T-helper 2 cell (primary cell): ENCODE data around the gene SHC3.
"Not testable (repeated sequence)": the region's sequence is repeated elsewhere in the genome, so short reads cannot be mapped to it uniquely, and the experiment has no call there.

Experiments used
- DNase-seq, 5 experiments: peaks; one replicate each; pipeline versions ENCODE4 v3.0.0 to v3.0.0-alpha.2; 2012 to 2022
- total RNA-seq, 2 donors: gene quantifications; one replicate each; lab custom pipeline; 2026; lab: John Stamatoyannopoulos, UW

SHC3 gene
- 0 reads per million in 2 donors for total RNA-seq

GRCh38 chr9:89177944-89178829, at the start of gene SHC3:
SHC3 (minus strand) TSS chr9:89178818; CDS start chr9:89178460, 358 bp downstream.
- no peak for DNase-seq

- no peak for DNase-seq
Measured at GRCh38 chr9:89225991-89226471, 47.4 kb upstream of the SHC3 start.

- DNase-seq = no peak
Measured at GRCh38 chr9:89225587-89225986, 47.0 kb upstream of the SHC3 start.

- DNase-seq = no peak
Measured at GRCh38 chr9:89225036-89225435, 46.4 kb upstream of the SHC3 start.

GRCh38 chr9:89224633-89225032, 46.0 kb upstream of the SHC3 start:
- no peak for DNase-seq

GRCh38 chr9:89223396-89223977, 44.9 kb upstream of the SHC3 start:
- DNase-seq = no peak

- DNase-seq = no peak
Measured at GRCh38 chr9:89219637-89220036, 41.0 kb upstream of the SHC3 start.

GRCh38 chr9:89218040-89218928, 39.7 kb upstream of the SHC3 start:
- DNase-seq = no peak

GRCh38 chr9:89215342-89215741, 36.7 kb upstream of the SHC3 start:
- DNase-seq = no peak

- no peak for DNase-seq
Measured at GRCh38 chr9:89213396-89213880, 34.8 kb upstream of the SHC3 start.

GRCh38 chr9:89212171-89212570, 33.6 kb upstream of the SHC3 start:
- DNase-seq = no peak

- not testable (repeated sequence) for DNase-seq
Measured at GRCh38 chr9:89209311-89209710, 30.7 kb upstream of the SHC3 start.

- DNase-seq = no peak
Measured at GRCh38 chr9:89207026-89207425, 28.4 kb upstream of the SHC3 start.

- DNase-seq = no peak
Measured at GRCh38 chr9:89204801-89205200, 26.2 kb upstream of the SHC3 start.

- no peak for DNase-seq
Measured at GRCh38 chr9:89195131-89195797, 16.6 kb upstream of the SHC3 start.

GRCh38 chr9:89194421-89195130, 16.0 kb upstream of the SHC3 start:
- no peak for DNase-seq

- no peak for DNase-seq
Measured at GRCh38 chr9:89191004-89191403, 12.4 kb upstream of the SHC3 start.

- no peak for DNase-seq
Measured at GRCh38 chr9:89189215-89189614, 10.6 kb upstream of the SHC3 start.

- DNase-seq = no peak
Measured at GRCh38 chr9:89187950-89188349, 9.3 kb upstream of the SHC3 start.

GRCh38 chr9:89187541-89187940, 8.9 kb upstream of the SHC3 start:
- no peak for DNase-seq

- no peak for DNase-seq
Measured at GRCh38 chr9:89186960-89187359, 8.3 kb upstream of the SHC3 start.

GRCh38 chr9:89185980-89186379, 7.4 kb upstream of the SHC3 start:
- DNase-seq = no peak
